ENCODE results near the gene CELF1.

DNA sequence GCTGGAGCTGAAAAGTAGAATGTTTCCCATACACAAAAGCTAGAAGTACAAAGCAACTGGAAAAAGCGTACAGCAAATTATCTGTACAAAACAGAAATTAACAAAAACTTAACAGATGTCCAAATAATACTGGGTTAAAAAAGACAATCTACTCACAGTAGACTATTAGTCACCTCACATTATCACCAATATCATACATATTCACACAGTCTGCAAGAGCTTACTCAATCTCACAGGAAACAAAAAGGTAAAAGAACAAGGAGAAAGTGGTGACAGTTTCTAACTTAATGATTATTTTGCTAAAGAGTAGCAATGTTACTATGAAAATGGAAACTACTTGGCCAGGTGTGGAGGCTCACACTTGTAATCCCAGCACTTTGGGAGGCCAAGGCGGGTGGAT lies 11.9 kb downstream of the CELF1 start:
- TF ChIP-seq CTCF (IDR thresholded peaks at IDR 0.05; ENCODE audit: poor library complexity): no peak
- TF ChIP-seq EZH2 (IDR thresholded peaks at IDR 0.05; ENCODE audit: borderline replicate concordance): no peak

All from hepatocyte (in vitro differentiated cells).